Activated B cell treated with CpG ODN at 0.5 μM for 24 hours (primary cell): ENCODE measurements around the gene SNX9. TPM values are rescaled to one million over a fixed set of nuclear protein-coding genes. Genes with fewer than 3 reads are reported as not detected.

Experiments
- ATAC-seq: fragments of 200-7000 bp; cut with Tn5 transposase; one replicate; pipeline ENCODE4 v1.10.0; 2021; ENCODE audit warnings: low read depth, mild to moderate bottlenecking, moderate library complexity
- CTCF ChIA-PET: fragments of 350-600 bp; sonication (Branson Sonifier 250); formaldehyde crosslinking; loops from one replicate; lab custom pipeline; 2021; ENCODE audit warnings: antibody characterized with exemption; lab: Charles Lee
- POLR2A ChIA-PET: fragments of 350-600 bp; sonication (Branson Sonifier 250); formaldehyde crosslinking; loops from one replicate; lab custom pipeline; 2021; ENCODE audit warnings: antibody characterized with exemption; lab: Charles Lee
- DNase-seq: peaks from one replicate; pipeline ENCODE4 v3.0.0; 2022
- H3K27ac Mint-ChIP-seq: one replicate; pipeline ENCODE4 v1.8.0; 2020; ENCODE audit warnings: mixed read lengths
- H3K27me3 Mint-ChIP-seq: one replicate; pipeline ENCODE4 v1.8.0; 2021; ENCODE audit warnings: mixed read lengths
- H3K36me3 Mint-ChIP-seq: one replicate; pipeline ENCODE4 v1.8.0; 2021; ENCODE audit warnings: low read depth, mixed read lengths
- H3K4me1 Mint-ChIP-seq: one replicate; pipeline ENCODE4 v1.8.0; 2021; ENCODE audit warnings: mixed read lengths
- H3K4me3 Mint-ChIP-seq: one replicate; pipeline ENCODE4 v1.8.0; 2020; ENCODE audit warnings: mild to moderate bottlenecking, mixed read lengths
- H3K9me3 Mint-ChIP-seq: one replicate; pipeline ENCODE4 v1.8.0; 2020; ENCODE audit warnings: mixed read lengths
- CTCF ChIP-seq: fragments of 200-600 bp; IDR thresholded peaks from one replicate; pipeline ENCODE4 v1.8.0; 2022; ENCODE audit warnings: antibody characterized with exemption, mild to moderate bottlenecking
- intact Hi-C: fragments of 100-400 bp; cut with micrococcal nuclease; formaldehyde crosslinking; loops from one replicate; pipeline ENCODE4 v1.15.1; 2024
- total RNA-seq: library from RNA; stranded (reverse); gene quantifications from 2 replicates; pipeline ENCODE4 v1.2.3, GENCODE V29; 2022

The SNX9 gene
- total RNA-seq = 38.8 and 40.0 TPM in 2 replicates

- Mint-ChIP-seq H3K27ac (peak within 1 kb of the TSS; percentile 98), H3K36me3 (peaks cover 15% of the 10 kb centered on the region), H3K27me3 (no peaks in the 10 kb centered on the region), H3K4me3 (peak within 1 kb of the TSS; percentile 95), H3K9me3 (no peaks in the 10 kb centered on the region), H3K4me1 (peaks cover 47% of the 10 kb centered on the region)
- ChIA-PET POLR2A (interaction anchor here (0.5 to 2.1 kb wide), 6 partner anchors 18 to 262 kb away, joined by 3 to 12 read pairs (median 6); no protein-coding TSS in a partner anchor), CTCF (interaction anchor here (1.0 to 1.6 kb wide), 2 partner anchors 51 to 66 kb away, joined by 4 to 5 read pairs; no protein-coding TSS in a partner anchor)
- DNase-seq = peak; percentile 70
- intact Hi-C loops = loop anchor here (10.0 kb wide), 1 partner anchor 358 kb away; no protein-coding TSS in a partner anchor
- ATAC-seq = peak; percentile 65
- no peak for TF ChIP-seq CTCF
These were observed at the start of gene SNX9 for GRCh38 chr6:157823001-157823527. SNX9 (plus strand) TSS chr6:157823246; CDS start chr6:157823435, 189 bp downstream.

GRCh38 chr6:157773248-157773773, 49.7 kb upstream of the SNX9 start:
- Mint-ChIP-seq H3K4me3 (no peak overlapping the region), H3K9me3 (peaks cover 4% of the 10 kb centered on the region), H3K27me3 (no peaks in the 10 kb centered on the region), H3K36me3 (no peaks in the 10 kb centered on the region), H3K4me1 (peaks cover 41% of the 10 kb centered on the region), H3K27ac (no peak overlapping the region)
- CTCF ChIA-PET = no interaction called here
- POLR2A ChIA-PET = no interaction called here
- no peak for ATAC-seq
- DNase-seq = no peak
- intact Hi-C loops = no loop called here
- TF ChIP-seq CTCF = no peak

- intact Hi-C loops = no loop called here
- H3K27me3 Mint-ChIP-seq = no peaks in the 10 kb centered on the region
These were observed 48.6 kb upstream of the SNX9 start for GRCh38 chr6:157774153-157775135.

GRCh38 chr6:157775376-157775775, 47.7 kb upstream of the SNX9 start:
- CTCF ChIA-PET = no interaction called here
- Mint-ChIP-seq H3K9me3 (peaks cover 4% of the 10 kb centered on the region), H3K4me1 (peaks cover 22% of the 10 kb centered on the region), H3K36me3 (no peaks in the 10 kb centered on the region), H3K27me3 (no peaks in the 10 kb centered on the region), H3K27ac (no peak overlapping the region), H3K4me3 (no peak overlapping the region)
- ATAC-seq (no peak), DNase-seq (no peak)
- TF ChIP-seq CTCF = no peak
- POLR2A ChIA-PET = no interaction called here
- intact Hi-C loops = no loop called here

More at GRCh38 chr6:157774153-157775135, 48.6 kb upstream of the SNX9 start:
- Mint-ChIP-seq H3K9me3 (peaks cover 4% of the 10 kb centered on the region), H3K4me3 (no peak overlapping the region), H3K27ac (no peak overlapping the region), H3K36me3 (no peaks in the 10 kb centered on the region), H3K4me1 (peaks cover 31% of the 10 kb centered on the region)
- no peak for DNase-seq
- POLR2A ChIA-PET = no interaction called here
- CTCF ChIA-PET = no interaction called here
- TF ChIP-seq CTCF = no peak
- ATAC-seq = no peak

GRCh38 chr6:157777344-157777743, 45.7 kb upstream of the SNX9 start:
- intact Hi-C loops = no loop called here
- H3K4me1 Mint-ChIP-seq = peaks cover 20% of the 10 kb centered on the region
- CTCF ChIA-PET = no interaction called here
- TF ChIP-seq CTCF = no peak
- DNase-seq (no peak), ATAC-seq (no peak)
- peaks cover 8% of the 10 kb centered on the region for H3K9me3 Mint-ChIP-seq
- H3K27ac Mint-ChIP-seq = no peak overlapping the region
- no peaks in the 10 kb centered on the region for H3K27me3 Mint-ChIP-seq
- no peaks in the 10 kb centered on the region for H3K36me3 Mint-ChIP-seq
- POLR2A ChIA-PET = no interaction called here
- no peak overlapping the region for H3K4me3 Mint-ChIP-seq
